ENCODE data around the gene PRKD2. TPM values are rescaled to one million over a fixed set of nuclear protein-coding genes. Genes with fewer than 3 reads are reported as not detected.

The PRKD2 gene
- total RNA-seq, 4 donors from 2014 or later: 15.2 to 33.6 (median 19.7) TPM

DNA sequence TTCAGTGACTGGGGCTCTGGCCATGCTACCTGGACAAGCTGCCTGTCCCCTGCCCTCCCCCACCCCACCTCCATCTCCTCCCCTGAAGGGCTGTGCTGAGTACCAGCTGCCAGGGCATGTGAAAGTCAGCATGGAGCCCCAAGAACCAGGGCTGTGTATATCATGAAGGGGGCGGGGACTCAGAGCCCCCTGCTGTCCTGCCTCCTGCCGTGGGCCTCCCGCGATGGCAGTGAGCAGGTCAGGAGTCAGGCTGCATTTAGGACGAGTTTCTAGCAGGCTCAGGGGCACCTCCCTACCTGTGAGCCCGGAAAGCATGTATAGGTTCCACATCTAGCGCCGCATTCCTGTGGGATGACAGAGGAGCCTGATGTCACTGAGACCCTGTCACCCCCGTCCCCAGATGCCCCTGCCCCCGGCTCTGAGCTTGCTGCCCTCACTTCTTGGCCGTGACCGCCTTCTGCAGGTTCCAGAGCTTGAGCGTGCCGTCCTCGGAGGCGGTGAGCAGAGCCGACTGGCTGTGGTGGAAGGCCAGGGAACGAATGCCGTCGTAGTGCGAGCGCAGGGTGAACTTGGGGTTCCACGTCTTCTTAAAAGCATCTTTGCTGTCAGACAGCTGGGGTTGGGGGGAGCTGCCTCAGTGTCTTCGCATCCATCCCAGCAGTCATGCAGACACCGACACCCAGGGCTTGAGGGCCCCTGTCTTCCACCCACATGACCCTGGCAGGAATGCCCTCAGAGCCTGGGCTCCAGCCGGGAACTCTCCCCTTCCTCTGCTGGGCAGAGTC is 8.3 kb upstream of the PRKD2 start:
- no peak for TF ChIP-seq POLR2A (IDR thresholded peaks at IDR 0.05)
- TF ChIP-seq EP300 (IDR thresholded peaks at IDR 0.05): no peak
- TF ChIP-seq, protein P1, sequence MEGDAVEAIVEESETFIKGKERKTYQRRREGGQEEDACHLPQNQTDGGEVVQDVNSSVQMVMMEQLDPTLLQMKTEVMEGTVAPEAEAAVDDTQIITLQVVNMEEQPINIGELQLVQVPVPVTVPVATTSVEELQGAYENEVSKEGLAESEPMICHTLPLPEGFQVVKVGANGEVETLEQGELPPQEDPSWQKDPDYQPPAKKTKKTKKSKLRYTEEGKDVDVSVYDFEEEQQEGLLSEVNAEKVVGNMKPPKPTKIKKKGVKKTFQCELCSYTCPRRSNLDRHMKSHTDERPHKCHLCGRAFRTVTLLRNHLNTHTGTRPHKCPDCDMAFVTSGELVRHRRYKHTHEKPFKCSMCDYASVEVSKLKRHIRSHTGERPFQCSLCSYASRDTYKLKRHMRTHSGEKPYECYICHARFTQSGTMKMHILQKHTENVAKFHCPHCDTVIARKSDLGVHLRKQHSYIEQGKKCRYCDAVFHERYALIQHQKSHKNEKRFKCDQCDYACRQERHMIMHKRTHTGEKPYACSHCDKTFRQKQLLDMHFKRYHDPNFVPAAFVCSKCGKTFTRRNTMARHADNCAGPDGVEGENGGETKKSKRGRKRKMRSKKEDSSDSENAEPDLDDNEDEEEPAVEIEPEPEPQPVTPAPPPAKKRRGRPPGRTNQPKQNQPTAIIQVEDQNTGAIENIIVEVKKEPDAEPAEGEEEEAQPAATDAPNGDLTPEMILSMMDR (IDR thresholded peaks at IDR 0.05): no peak
- no peak for TF ChIP-seq POLR2AphosphoS5 (IDR thresholded peaks at IDR 0.05)
- Histone ChIP-seq H3K36me3 (peaks cover 0 to 100% of the 10 kb centered on the region in 2 donors), H3K9me3 (no peaks in the 10 kb centered on the region), H3K4me3 (no peak overlapping the region), H3K27ac (no peak overlapping the region), H3K4me1 (peaks cover 0 to 40% (median 5%) of the 10 kb centered on the region in 3 donors), H3K27me3 (no peaks in the 10 kb centered on the region)
- no peak for ATAC-seq
- no CpG with 5 or more reads among the region's 26 CpGs for WGBS, 2 donors (ENCODE audit: low coverage in 1 of 2)

DNA sequence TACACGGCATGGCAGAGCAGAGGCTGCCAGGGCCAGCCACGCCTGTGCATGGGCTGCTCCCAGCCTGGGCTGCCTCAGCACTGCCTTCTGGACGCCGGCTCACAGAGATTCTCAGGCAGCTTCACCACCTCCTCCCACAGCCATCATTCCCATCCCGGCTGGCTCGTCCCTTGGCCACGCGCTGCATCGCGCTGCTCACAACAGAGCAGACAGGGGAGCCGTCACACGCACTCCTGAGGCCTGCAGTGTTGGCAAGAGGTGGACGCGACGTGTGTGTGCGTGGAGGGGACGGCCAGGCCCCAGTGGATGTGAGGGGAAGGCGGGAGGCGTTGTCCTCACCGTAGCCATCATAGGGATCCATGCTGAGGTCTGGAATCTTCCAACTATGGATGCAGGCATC is 7.6 kb upstream of the PRKD2 start:
- Histone ChIP-seq H3K4me1 (peaks cover 0 to 37% (median 5%) of the 10 kb centered on the region in 3 donors), H3K4me3 (no peak overlapping the region), H3K9me3 (no peaks in the 10 kb centered on the region), H3K36me3 (peaks cover 0 to 100% of the 10 kb centered on the region in 2 donors), H3K27ac (no peak overlapping the region), H3K27me3 (no peaks in the 10 kb centered on the region)
- TF ChIP-seq, protein P1 (IDR thresholded peaks at IDR 0.05): no peak
- no peak for TF ChIP-seq POLR2A (IDR thresholded peaks at IDR 0.05)
- no peak for TF ChIP-seq EP300 (IDR thresholded peaks at IDR 0.05)
- TF ChIP-seq POLR2AphosphoS5 (IDR thresholded peaks at IDR 0.05): no peak
- no peak for ATAC-seq
- WGBS, 2 donors (ENCODE audit: low coverage in 1 of 2): no CpG with 5 or more reads among the region's 20 CpGs

DNA sequence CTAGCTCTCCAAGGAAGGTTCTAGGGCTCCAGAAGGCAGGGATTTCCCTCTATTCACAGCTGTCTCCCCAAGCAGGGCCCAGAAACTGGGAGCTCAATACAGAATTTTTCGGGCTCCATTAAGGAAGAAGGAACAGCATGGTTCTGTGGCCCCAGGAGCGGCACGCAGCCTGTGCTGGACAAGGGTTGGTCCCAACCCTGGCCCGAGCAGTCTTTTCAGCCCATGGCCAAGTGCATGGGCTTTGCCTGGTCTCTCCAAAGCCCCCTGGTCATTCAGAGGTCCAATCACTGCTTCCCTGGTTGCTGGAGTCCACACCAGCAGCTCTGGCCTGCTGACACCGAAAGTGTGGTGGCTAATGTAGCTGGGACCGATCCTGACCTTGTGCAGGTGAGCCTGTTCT is 6.6 kb upstream of the PRKD2 start:
- H3K4me3 ChIP-seq: no peak overlapping the region
- peaks cover 0 to 92% of the 10 kb centered on the region in 2 donors for H3K36me3 ChIP-seq
- H3K27ac ChIP-seq: no peak overlapping the region
- H3K9me3 ChIP-seq: no peaks in the 10 kb centered on the region
- WGBS, 2 donors (ENCODE audit: low coverage in 1 of 2): 100% methylated on average over 1 of the region's 6 CpGs; no CpG with 5 or more reads in 1 of the 2 donors
- peaks cover 0 to 33% (median 5%) of the 10 kb centered on the region in 3 donors for H3K4me1 ChIP-seq
- no peaks in the 10 kb centered on the region for H3K27me3 ChIP-seq
- ATAC-seq: no peak
- TF ChIP-seq, protein P1 (IDR thresholded peaks at IDR 0.05): no peak
- TF ChIP-seq POLR2A (IDR thresholded peaks at IDR 0.05) (no peak), EP300 (IDR thresholded peaks at IDR 0.05) (no peak), POLR2AphosphoS5 (IDR thresholded peaks at IDR 0.05) (no peak)

DNA sequence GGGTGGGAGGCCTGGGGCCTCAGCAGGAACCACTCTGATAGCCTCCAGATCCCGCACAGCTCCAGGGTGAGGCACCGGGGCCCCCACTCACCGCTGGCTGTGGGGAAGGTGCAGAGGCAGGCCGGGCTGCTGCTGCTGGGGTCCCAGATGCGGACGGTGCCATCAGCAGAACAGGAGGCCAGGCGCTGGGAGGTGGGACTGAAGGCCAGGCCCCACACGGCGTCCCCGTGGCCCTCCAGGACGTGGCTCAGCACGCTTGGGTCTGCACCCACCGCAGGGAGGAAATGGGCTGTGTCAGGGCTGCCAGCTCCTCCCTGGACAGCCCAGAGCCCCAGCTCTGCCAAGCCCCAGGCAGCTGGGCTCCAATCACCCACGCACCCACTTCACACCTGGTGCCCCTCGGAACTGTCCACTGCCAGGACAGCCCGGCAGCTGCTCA is 6.1 kb upstream of the PRKD2 start:
- WGBS, 2 donors (ENCODE audit: low coverage in 1 of 2): no CpG with 5 or more reads among the region's 16 CpGs
- Histone ChIP-seq H3K4me3 (no peak overlapping the region), H3K4me1 (peaks cover 0 to 33% (median 8%) of the 10 kb centered on the region in 3 donors), H3K27me3 (no peaks in the 10 kb centered on the region), H3K27ac (peak overlapping the region in 1 of 4 donors; percentile 12), H3K36me3 (peaks cover 0 to 88% of the 10 kb centered on the region in 2 donors), H3K9me3 (no peaks in the 10 kb centered on the region)
- TF ChIP-seq POLR2AphosphoS5 (IDR thresholded peaks at IDR 0.05) (no peak), EP300 (IDR thresholded peaks at IDR 0.05) (no peak), POLR2A (IDR thresholded peaks at IDR 0.05) (no peak)
- TF ChIP-seq, protein P1 (IDR thresholded peaks at IDR 0.05): no peak
- ATAC-seq: no peak
